GM18909 (cell line): ENCODE results near the gene AKNA.

ENCODE experiments used
- ATAC-seq: cut with Tn5 transposase; IDR thresholded peaks from one replicate; pipeline ENCODE4 v1.9.1; 2021; ENCODE audit warnings: mild to moderate bottlenecking; ENCODE audit not compliant: unreplicated experiment, poor library complexity

The AKNA gene

GRCh38 chr9:114311571-114312512 is 75.9 kb downstream of the AKNA start:
- ATAC-seq = no peak

DNA sequence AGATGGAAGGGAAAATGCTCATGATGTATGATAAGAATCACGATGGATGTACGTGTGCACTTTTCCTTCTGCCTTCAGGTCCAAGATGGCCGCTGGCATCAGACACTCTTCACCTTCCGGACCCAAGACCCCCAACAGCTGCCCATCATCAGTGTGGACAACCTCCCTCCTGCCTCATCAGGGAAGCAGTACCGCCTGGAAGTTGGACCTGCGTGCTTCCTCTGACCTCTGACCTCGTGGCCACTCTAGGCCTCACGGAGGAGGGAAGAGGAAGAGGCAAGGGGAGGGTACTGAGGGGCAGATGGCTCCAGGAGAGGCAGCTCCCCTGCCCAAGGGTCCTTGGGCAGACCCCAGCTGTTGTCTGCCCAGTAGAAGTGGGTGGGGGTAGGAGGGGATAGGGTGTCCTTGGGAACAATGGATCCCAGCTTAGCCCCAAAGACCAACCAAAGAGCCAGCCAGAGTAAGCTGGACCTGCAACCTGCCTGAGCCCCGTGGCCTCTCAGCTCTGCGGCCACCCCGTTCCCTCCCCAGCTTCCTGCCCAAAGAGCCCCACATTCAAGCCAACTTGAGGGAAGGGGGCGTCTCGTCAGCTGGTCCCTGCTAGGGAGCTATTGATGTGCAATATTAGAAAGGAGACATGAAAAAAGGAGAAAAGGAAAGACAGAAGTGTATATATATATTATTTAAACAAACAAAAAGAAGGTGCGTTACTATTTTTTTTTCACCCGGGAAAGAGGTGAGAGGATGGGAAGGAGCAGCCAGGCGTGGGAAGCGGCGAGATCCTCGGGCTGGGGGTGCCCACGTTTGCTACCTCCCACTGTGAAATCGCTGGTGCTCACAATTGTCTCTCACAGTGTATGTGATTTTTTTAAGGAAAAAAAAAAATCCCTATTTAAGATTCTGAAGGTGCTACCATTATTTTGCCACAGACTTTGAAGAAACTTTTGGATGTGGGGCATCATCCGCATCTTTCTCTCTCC is 77.0 kb downstream of the AKNA start:
- ATAC-seq = no peak

DNA sequence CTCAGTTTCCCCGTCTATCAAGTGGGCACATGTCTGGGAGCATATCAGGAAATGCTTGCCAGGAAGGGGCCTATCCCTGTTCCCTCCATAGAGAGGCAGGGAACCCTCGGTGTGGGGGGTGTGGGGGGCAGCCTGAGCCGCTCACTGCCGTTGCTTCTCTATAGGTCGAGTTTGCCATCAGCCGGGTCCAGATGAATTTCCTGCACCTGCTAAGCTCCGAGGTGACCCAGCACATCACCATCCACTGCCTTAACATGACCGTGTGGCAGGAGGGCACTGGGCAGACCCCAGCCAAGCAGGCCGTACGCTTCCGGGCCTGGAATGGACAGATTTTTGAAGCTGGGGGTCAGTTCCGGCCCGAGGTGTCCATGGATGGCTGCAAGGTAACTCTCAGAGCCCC is 78.7 kb downstream of the AKNA start:
- ATAC-seq = no peak

DNA sequence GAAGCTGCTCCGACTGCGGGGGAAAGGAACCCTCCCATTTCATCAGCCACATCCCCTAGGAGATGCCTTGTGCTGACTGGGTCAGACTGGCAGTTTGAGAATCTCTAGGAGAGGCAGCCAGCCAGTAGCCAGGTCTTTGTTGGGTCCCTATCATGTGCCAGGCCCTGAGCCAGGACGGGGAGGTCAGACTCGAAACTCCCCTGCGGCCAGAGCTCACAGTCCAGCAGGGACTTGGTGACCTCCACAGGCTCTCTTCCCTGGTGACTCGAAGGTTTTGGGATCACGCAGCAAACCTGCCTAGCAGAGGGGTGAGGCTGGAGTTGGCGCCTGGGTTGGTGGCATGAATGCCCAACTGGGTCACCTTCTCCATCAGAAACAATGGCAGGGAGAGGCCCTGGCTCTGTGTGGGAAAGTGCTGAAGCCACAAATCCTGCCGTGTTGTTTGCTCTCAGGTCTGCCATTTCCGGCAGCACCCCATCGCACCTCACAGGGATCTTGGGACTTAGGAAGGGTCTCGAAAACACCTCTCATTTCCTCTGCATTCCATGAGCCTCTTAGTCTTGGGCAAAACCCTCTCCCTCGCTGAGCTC is 79.3 kb downstream of the AKNA start:
- no peak for ATAC-seq

- no peak for ATAC-seq
Observed at GRCh38 chr9:114307899-114308267, 79.9 kb downstream of the AKNA start.

- ATAC-seq = no peak
Observed at GRCh38 chr9:114304416-114305188, 83.2 kb downstream of the AKNA start.

- no peak for ATAC-seq
Observed at GRCh38 chr9:114303977-114304376, 83.8 kb downstream of the AKNA start.

- no peak for ATAC-seq
Observed at GRCh38 chr9:114303571-114303970, 84.2 kb downstream of the AKNA start.

- ATAC-seq = no peak
Observed at GRCh38 chr9:114302727-114303126, 85.1 kb downstream of the AKNA start.

DNA sequence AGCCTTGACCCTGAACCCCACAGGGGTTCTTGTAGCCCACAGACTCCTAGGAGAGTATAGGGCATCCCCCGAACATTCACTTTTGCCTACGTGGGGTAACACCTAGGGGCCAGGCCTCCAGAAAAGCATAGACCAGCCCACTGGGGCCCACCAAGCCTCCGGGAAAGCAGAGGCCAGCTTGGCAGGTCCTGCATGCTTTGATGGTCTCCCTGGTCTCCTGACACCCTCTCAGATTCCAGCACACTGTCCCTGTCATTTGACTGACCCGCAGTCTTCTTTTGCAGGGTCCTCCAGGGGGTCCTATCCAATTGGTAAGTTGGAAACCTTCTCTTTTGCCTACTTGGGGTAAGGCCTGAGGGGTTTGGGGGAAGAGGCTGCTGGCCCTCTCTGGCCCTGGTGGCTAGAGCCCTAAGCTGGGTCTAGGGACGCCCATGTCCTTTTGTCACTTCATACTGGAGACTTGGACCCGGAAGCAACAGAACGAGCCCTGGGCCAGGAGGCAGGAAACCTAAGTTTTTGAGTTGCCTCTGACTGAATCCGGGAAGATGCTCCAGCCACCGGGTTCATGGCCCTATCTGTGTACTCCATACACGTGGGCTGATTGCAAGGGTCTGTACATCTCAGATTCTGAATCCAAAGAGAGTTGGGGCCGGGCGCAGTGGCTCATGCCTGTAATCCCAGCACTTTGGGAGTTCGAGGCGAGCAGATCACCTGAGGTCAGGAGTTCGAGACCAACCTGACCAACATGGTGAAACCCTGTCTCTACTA is 85.8 kb downstream of the AKNA start:
- ATAC-seq = no peak

DNA sequence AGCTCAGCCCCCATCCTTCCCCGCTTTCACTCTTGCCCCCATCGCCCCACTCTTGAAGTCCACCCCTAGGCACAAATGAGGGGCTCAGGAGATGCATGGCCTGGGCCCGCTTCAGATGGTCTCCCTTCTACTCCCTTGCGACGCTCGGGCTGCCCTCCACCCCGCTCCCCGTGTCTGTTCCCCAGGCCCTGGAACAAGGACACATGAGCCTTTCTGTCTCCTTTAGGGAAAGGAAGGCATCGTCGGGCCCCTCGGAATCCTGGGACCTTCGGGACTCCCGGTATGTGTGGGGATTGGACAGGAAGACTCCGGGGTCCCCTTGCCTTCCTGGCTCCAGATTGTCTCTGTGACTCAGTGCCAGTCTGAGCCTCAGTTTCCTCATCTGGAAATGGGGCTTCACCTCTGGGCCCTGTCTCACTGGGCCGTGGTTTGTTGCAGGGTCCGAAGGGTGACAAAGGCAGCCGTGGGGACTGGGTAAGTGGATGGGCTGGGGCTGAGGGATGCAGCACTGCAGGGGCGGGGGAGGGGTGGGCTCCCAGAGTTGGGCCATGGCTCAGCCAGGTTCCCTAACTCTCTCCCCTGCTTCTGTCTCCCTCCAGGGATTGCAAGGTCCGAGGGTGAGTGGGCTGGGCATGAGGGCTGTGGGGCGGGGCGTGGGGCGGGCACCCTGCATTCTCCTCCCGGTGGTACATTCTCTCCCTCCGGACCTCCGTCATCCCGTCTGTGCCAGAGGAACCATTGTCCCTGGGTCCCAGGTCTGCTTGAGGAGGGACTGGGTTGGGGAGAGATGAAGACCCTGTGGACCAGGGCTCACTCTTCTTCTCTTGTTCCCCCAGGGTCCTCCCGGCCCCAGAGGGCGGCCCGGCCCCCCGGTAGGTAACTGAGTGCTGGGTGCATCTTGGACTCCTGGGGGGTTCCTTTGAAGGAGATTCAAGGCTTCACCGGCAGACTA is 86.7 kb downstream of the AKNA start:
- no peak for ATAC-seq

- no peak for ATAC-seq
Observed at GRCh38 chr9:114300153-114300845, 87.5 kb downstream of the AKNA start.

GRCh38 chr9:114299286-114300152 is 88.3 kb downstream of the AKNA start:
- no peak for ATAC-seq

- ATAC-seq = no peak
Observed at GRCh38 chr9:114296338-114296737, 91.4 kb downstream of the AKNA start.

- no peak for ATAC-seq
Observed at GRCh38 chr9:114294664-114295063, 93.1 kb downstream of the AKNA start.

DNA sequence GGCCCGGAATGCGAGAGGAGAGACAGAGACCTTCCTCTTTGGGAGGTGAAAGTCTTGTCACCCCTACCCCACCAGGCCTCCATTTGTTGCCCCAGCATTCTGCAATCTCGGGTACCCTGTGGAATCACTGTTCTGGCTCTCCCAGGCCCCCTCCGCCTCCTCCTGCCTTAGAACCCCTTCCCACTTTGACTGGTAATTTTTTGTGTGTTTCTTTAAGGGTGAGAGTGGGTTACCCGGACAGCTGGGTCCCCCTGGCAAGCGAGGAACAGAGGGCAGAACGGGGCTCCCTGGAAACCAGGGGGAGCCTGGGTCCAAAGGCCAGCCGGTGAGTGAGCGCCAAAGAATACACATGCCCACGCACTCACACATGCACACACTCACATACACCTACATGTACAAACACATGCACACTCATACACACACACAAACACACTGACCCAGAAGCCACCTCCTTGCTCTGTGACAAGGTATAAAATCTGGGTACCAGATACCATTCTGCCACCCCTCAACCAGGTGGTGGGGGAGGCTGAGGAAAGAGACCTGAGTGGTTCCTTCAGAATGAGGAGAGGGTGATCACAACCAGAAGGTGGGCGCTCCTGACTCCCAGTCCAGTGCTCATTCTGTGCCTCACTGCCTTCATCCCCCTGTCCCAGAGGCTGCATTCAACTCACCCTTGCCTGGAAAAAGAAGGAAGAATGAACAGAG is 95.7 kb downstream of the AKNA start:
- no peak for ATAC-seq
